COR-L47 (cell line): ENCODE results near the gene FBL.
A peak's percentile ranks its signal among the peaks of the same experiment; 100 is the strongest.
"Not testable (repeated sequence)": the region's sequence is repeated elsewhere in the genome, so short reads cannot be mapped to it uniquely, and the experiment has no call there.

ENCODE experiments used
- DNase-seq: peaks from one replicate; lab custom pipeline; 2025; lab: John Stamatoyannopoulos, UW

Gene FBL

GRCh38 chr19:39876486-39876885, 30.3 kb upstream of the FBL start:
- not testable (repeated sequence) for DNase-seq

- not testable (repeated sequence) for DNase-seq
These were observed 29.3 kb upstream of the FBL start for GRCh38 chr19:39875401-39875864.

- no peak for DNase-seq
These were observed 28.2 kb upstream of the FBL start for GRCh38 chr19:39874404-39874803.

- DNase-seq: no peak
These were observed 27.2 kb upstream of the FBL start for GRCh38 chr19:39873385-39873784.

GRCh38 chr19:39871886-39872866, 26.0 kb upstream of the FBL start:
- no peak for DNase-seq

GRCh38 chr19:39871362-39871761, 25.2 kb upstream of the FBL start:
- DNase-seq: no peak

GRCh38 chr19:39870171-39870971, 24.2 kb upstream of the FBL start:
- peak; percentile 79 for DNase-seq

- DNase-seq: no peak
These were observed 21.8 kb upstream of the FBL start for GRCh38 chr19:39867952-39868351.

- DNase-seq: no peak
These were observed 21.0 kb upstream of the FBL start for GRCh38 chr19:39867133-39867532.

GRCh38 chr19:39865953-39866352, 19.8 kb upstream of the FBL start:
- no peak for DNase-seq

GRCh38 chr19:39865186-39865585, 19.0 kb upstream of the FBL start:
- no peak for DNase-seq

- no peak for DNase-seq
These were observed 17.9 kb upstream of the FBL start for GRCh38 chr19:39864118-39864517.

- DNase-seq: no peak
These were observed 12.4 kb upstream of the FBL start for GRCh38 chr19:39858541-39858940.

- no peak for DNase-seq
These were observed 6.7 kb upstream of the FBL start for GRCh38 chr19:39852882-39853281.

GRCh38 chr19:39850892-39851291, 4.7 kb upstream of the FBL start:
- no peak for DNase-seq

- no peak for DNase-seq
These were observed 2.2 kb upstream of the FBL start for GRCh38 chr19:39848392-39848791.

GRCh38 chr19:39847525-39847924, 1.3 kb upstream of the FBL start:
- DNase-seq: no peak

- DNase-seq: no peak
These were observed 703 bp upstream of the FBL start for GRCh38 chr19:39846678-39847486.

GRCh38 chr19:39845584-39845932, 621 bp downstream of the FBL start:
- peak; percentile 17 for DNase-seq

GRCh38 chr19:39845172-39845571, 1.0 kb downstream of the FBL start:
- no peak for DNase-seq

GRCh38 chr19:39843919-39844793, 2.0 kb downstream of the FBL start:
- DNase-seq: peak; percentile 11
